A549 treated with DMSO at 1 μM for 4 hours (cell line): ENCODE data around the gene THRSP. TPM values are rescaled to one million over a fixed set of nuclear protein-coding genes. Genes with fewer than 3 reads are reported as not detected.

Experiments
- total RNA-seq: library from RNA; stranded (reverse); fragments of 200-300 nt; extraction: Qiagen RNA extraction; gene quantifications from 5 replicates; pipeline ENCODE4 v1.2.3, GENCODE V29; 2022; ENCODE audit warnings: low read depth

Gene THRSP, protein sequence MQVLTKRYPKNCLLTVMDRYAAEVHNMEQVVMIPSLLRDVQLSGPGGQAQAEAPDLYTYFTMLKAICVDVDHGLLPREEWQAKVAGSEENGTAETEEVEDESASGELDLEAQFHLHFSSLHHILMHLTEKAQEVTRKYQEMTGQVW
- not detected in 5 replicates for total RNA-seq

GRCh38 chr11:78063440-78064181 is at the start of gene THRSP:
TSS of gene THRSP (plus strand) at chr11:78063861. CDS start at chr11:78063882, 21 bp downstream.

DNA sequence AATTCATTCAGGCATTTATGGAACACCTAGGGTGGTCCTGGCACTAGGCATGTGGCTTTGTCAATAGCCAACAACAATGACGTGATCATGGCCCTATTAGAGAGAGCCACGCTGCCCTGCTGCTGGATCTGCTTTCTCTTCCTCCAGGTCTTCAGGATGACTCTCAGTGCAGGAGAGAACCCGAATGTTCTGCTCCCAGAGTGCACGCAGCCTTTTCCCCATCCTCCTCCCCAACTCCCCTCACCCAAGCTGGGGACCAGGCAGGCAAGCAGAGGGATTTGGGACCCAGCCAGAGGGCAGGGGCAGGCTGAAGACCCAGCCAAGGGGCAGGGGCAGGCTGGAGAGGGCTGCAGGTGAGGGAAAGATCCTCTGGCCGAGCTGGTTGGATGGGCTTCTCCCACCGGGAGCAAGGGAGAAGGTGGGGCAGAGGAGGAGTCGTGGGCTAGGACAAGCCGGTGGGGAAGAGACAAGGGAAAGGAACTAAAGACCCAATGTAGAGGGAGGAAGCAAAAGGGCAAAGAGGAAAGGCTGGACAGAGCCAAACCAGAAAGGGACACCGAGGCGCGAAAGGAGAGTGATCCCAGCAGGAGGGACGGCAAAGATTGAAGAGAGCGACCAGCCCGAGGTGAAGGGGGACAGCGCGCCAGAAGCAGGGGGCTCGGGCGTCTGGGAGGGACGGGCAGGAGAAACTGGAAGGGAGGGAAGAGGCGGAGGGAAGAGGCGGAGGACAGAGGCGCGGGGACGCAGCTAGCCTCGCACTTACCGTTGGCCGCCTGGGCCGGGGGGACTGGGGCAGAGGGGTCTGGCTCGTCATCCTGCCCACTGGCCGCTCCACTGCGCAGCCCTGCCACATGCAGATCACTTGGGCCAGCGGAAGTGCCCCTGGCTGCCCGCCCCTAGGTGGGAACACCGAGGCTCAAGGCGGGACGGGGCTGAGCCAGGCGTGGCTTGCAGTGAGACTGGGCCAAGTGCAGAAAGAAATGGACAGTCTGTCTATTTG is 41.0 kb upstream of the THRSP start, which contains the start of gene KCTD14:
Gene KCTD14, minus strand, starts transcription at position 880 of the 1,000 bp plus-strand sequence. Its CDS starts 27 bp downstream, at position 853.

GRCh38 chr11:78079232-78080083 is 15.8 kb downstream of the THRSP start, which contains the start of gene NDUFC2:
TSS of gene NDUFC2 (minus strand) at chr11:78079862. CDS start at chr11:78079744, 118 bp downstream.

Other genes with a start within 250 kb of the THRSP start
- gene RSF1, start 243.1 kb upstream of the THRSP start, total RNA-seq: 13.9 to 25.1 TPM (median 18.0 TPM) in 5 replicates
- gene AAMDC, start 242.7 kb upstream of the THRSP start, total RNA-seq: 23.5 to 30.4 TPM (median 26.3 TPM) in 5 replicates
- gene INTS4, start 69.2 kb upstream of the THRSP start, total RNA-seq: 14.4 to 20.9 TPM (median 20.4 TPM) in 5 replicates
- gene KCTD14, start 40.6 kb upstream of the THRSP start, total RNA-seq: 1.4 to 2.0 TPM (median 1.6 TPM) in 5 replicates
- gene NDUFC2, start 16.0 kb downstream of the THRSP start, total RNA-seq: 242 to 295 TPM (median 243 TPM) in 5 replicates
- 55.9 to 69.9 TPM (median 65.6 TPM) in 5 replicates for gene ALG8, start 75.8 kb downstream of the THRSP start, total RNA-seq
- gene KCTD21, start 124.8 kb downstream of the THRSP start, total RNA-seq: 6.9 to 7.7 TPM (median 7.1 TPM) in 5 replicates
- gene USP35, start 125.1 kb downstream of the THRSP start, total RNA-seq: 5.1 to 7.4 TPM (median 6.7 TPM) in 5 replicates